NCI-H1092 (cell line): ENCODE results near the gene MAP1B.

Experiments
- DNase-seq: peaks from one replicate; lab custom pipeline; 2025; lab: John Stamatoyannopoulos, UW

The MAP1B gene

DNA sequence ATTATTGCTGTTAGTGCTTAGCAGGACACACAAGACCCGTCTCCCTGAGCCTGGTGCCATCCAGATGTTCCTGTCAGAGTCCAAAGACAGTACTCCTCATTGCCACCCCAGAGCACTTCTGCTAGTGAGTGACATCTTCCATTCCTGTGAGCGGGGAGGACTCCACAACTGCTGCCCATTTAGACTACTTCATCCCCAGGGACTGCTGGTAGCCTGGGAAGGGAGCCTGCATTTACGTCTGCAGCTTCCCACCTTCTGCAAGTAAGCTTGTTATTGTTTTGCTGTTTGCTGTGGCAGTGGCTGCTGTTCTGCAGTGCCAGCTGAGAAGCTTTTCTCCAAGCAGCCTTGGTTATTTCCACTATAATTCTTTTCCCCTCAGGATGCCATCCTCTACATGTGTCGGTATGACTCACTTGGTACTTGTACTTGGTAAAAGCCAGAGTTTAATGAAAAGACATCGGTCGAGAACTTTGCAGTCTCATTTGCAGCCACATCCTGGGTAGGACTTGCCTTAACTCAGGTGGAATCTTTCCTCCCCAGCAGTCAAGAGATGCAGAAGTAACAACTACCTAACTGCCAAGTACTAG is 10.6 kb upstream of the MAP1B start:
- no peak for DNase-seq

DNA sequence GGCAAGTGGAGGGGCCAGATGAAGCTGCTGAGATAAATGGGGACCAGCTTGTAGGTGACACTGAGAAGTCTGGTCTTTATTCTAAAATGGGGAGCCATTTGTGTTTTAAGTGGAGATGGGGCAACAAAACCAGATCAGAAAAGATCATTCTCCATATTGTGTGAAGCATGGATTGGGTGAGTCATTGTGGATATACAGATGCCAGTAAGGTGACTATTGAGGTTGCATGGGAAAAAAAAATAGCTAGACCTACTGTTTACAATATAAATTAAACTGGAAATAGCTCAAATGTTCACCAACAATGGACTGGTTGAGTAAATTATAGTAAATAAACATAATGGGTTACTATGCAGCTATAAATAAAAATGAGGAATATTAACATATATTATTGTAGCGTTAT is 5.4 kb upstream of the MAP1B start:
- DNase-seq: no peak

DNA sequence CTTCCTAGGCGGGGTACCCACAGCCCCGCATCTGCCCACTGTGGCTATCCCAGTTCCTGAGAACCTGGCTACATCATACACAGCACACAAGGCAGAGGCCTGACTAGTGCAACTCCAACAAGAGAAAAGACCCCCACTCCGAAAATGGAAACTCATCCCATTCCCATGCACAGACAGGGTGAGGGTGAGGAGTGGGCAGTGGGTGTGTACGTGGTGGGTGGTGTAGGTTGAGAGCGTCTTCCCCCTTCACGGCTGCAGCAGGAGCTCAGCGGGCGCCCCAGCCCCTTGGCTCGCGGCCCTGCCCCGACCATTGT is 501 bp upstream of the MAP1B start:
- DNase-seq: no peak

GRCh38 chr5:72107901-72108201 is 576 bp downstream of the MAP1B start:
- no peak for DNase-seq

DNA sequence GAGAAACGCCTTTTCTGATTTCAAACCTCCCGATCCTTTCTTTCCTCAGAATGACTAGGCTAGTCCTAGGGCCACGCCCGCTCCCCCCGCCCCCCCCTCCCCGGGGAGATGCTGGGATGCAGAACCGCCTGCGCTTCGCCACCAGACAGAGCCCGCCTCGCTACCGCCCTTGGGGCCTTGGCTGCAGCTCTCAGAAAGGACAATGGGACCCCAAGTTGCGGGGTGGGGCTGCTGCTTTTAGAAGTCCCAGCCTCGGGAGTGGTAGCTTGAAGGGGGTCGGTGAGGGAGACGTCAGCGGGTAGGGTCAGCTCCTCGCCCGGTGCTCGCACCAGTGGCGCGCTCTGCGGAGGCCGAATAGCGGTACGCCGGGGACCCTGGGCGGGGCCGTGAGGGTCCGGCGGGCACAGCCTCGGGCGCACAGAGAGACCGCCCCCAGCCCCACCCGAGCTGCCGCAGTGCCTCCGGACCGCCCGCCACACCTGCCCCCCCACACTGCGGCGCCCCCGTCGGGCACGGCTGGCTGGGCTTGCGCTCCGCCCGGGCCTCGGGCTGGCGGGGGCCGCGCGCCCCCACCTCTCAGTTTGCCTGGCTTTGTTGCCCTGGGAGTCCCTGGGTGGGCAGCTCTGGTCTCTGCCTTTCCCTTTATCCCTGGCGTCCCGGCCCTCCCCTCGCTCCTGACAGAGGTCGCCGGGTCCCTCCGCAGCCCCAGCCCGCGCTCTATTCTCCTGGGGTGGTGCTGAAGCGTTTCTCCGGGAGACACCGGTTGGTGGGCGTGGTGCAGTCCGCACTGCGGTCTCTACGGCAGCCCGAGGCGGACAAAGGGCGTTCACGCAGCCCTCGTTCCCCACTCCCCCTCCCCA is 1.2 kb downstream of the MAP1B start:
- DNase-seq: peak; percentile 61

GRCh38 chr5:72109062-72109411 is 1.8 kb downstream of the MAP1B start:
- DNase-seq: no peak

GRCh38 chr5:72109625-72110024 is 2.4 kb downstream of the MAP1B start:
- DNase-seq: peak; percentile 13

DNA sequence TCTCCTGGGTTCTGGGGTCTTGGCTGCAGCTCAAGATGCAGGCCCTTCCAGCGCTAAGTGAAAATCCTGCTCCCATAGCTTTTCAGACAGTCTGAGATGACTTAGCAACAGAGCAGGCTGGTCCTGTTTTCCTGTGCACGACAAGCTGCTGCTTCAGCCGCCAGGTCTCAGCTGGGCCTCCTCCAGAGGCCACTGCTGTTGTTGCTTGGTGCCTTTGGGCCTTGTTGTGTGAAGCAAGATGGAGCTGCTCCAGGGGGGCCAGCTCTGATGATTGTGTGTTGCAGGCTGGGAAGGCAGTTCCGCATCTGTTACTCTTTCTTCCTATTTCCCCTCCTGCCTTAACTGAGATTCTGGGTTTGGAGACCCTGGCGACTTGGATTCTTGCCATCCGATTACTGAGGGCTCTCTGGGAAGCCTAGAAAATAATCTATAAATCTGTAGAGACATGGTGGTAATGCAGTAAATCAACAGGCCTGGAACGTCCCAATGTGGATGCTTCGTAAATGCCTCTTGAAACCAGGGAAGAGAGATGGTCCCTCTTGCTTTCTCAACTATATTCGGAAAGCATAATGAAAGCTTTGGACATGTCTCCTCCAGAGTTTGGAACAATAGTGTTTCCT is 3.2 kb downstream of the MAP1B start:
- no peak for DNase-seq

GRCh38 chr5:72112389-72112788 is 5.1 kb downstream of the MAP1B start:
- DNase-seq: no peak

GRCh38 chr5:72114629-72115028 is 7.4 kb downstream of the MAP1B start:
- no peak for DNase-seq

DNA sequence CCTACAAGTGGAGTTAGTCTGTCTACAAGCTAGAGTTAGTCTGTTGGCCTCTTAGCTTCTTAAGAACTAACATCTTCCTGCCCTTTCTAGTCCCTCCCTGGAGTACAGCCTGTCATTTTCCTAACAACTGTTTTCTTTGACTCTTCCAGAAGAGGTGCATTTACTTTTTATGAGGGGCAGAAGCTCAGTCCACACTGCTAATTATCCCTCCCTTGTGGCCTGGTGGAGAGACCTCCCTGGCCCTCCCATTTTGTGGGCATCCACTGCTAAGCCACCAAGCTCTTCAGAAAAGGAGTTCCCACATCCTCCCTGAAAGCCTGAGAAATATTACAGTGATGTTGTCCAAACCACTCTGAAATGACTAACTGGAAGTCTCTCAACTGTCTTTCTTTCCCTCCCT is 8.0 kb downstream of the MAP1B start:
- no peak for DNase-seq

DNA sequence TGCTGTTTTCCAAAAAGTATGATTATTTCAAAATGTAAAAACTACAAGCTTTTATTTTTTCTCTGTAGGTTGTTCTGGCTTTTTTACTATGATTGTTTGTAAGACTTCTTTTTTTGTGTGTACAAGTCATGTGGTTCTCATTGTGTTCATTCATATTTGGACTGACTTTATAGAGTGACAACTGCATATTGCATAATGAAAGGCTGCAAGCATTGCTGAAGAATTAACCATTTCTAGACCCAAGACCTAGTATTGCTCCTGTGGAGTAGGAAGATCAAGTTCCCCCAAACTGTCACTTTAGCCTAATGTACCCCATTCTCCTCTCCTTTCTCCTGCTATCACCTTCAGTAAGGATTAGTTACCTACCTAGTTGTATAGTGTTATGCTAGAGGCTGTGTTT is 10.0 kb downstream of the MAP1B start:
- no peak for DNase-seq

- DNase-seq: no peak
Measured at GRCh38 chr5:72121052-72121779, 13.9 kb downstream of the MAP1B start.

GRCh38 chr5:72121780-72122445 is 14.6 kb downstream of the MAP1B start:
- no peak for DNase-seq

DNA sequence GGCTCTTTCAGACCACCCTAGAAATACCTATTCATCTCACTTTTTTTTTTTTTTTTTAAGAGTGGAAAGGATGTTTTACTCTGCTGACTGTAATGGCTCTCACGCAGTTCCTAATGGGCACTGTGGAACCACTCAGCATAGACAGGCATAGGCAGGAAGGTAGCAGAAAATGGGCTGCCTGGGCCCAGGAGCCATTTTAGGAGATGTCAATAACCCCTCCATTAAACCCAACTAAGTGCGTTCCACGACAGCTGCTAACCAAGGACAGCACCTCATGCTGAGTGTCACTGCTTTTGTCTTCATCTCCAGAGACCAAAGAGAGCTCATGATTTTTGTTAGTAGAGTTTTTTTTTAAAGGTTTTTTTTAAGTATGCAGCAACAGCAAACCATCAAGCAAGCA is 15.3 kb downstream of the MAP1B start:
- DNase-seq: no peak

DNA sequence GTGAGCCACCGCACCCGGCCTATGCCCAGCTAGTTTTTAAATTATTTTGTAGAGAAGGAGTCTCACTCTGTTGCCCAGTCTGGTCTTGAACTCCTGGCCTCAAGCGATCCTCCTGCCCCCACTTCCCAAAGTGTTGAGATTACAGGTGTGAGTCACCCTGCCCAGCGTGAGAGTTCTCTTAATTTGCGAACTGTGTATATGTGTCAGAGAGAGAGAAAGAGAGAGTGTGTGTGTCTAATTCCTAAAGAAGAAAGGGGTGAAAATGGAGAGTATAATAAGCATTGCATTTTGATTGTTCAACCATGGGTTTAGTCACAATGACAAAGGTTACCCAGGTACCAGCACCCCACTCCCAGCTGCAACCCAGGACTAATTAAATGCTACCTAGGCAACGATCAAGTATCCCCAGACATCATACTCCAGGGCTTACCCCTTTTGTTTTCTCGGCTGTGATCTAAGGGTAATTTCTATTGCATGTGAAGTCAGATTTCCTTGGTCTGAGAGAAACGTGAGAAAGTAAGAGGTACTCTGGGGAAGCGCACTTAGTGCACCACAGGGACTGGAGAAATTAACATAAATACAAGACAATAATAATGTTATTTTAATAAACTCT is 16.6 kb downstream of the MAP1B start:
- DNase-seq: no peak

DNA sequence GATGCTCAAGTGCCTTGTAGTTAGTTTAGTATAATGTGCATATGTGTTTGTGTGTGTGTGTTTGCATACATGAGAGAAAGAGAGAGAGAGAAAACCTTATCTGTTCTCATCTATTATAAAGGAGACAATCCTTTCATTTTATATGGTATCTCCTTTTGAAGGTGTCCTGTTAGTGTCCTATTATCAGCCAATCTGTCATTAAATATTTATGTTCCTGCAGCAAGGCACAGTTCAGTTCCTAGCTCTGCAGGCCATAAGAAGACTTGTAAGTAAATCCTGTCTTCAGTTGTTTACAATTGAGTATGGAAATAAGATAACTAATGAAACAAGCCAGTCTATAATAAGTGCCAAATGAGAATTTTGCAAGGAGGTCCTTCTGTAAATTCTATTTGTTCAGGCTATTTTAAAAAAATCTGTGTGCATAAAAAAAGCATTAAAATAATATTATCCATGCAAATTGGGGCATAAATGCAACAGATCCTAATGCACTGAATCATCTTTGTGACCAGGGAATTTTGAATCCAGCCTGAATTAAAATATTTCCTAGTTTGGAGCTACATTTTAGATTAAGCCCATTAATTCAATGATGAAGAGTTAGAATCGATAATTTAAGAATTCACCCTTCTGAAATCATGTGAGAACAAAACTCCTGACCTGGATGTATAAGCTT is 18.1 kb downstream of the MAP1B start:
- DNase-seq: no peak

DNA sequence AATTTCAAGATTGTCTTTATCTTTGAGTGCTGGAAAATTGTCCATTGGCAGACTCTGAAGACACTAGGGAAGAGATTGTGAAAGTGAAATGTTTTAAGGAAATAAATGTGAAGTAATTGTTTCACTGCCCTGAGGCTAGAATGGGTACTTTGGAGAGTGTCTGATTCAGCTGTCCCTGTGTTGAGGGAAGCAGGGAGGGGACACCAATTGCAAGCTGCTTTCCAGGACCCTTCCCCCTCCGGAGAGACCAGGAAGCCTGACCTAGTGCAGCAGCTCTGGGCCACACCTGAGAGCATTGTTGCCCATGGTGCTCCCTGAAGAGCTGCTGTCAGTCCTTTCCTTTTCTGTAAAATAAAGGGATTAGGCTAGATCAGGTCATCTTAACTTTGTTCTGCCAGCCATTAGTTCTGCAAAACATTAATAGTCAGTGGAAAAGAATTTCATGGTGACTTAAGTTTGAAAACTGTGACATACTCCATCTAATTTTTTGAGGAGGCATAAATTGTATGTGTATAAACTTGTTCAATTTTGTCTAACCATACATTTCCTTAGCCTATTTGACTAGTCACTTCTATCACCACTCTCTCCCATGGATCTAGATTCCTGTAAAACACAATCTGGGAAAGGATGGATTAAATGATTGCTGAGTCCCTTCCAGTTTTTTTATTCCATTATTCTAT is 18.8 kb downstream of the MAP1B start:
- no peak for DNase-seq

DNA sequence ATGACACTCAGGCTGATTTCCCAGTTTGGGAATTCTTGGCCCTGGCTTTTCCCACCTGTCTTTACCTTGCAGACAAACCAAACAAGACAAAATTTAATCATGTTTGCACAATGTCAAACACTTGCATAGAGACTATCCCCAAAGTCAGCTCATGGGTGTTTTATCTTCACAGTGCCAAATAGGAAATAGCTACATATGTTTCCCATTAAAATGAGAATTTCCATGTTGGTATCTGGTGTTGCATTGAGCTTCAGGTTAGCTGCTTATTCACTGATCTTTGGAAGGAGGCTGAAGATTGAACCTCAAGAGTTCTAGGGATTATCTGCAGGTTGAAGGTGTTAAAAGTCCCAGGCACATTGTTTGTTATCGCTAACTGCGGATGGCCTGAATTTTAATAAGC is 19.5 kb downstream of the MAP1B start:
- no peak for DNase-seq

DNA sequence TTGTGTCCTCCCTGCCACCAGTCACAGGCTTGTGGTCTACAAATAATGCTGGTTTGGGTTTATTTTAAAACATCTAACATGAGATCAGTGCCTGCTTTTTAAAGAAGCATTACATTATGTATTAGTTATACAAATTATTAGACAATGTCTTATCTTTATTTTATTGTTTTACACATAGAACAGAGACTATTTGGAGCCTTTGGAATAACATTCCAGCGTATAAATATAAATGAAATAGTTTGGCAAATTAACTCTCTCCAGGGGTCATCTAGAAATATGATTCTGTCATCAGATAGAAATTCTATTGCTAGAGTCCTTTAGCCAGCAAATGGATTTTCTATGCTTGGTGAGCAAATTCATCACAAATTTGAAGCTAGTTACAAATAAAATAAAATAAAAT is 22.4 kb downstream of the MAP1B start:
- no peak for DNase-seq

- DNase-seq: no peak
Measured at GRCh38 chr5:72130351-72130761, 23.1 kb downstream of the MAP1B start.
